GM10266 (cell line): ENCODE measurements around the gene MSX1.

Experiments used
- DNase-seq: peaks from one replicate; pipeline ENCODE4 v3.0.0; 2012; ENCODE audit errors: extremely low spot score
- TF ChIP-seq, protein P1 (sequence below): IDR thresholded peaks from 2 replicates; pipeline ENCODE4 v1.5.1; 2012; ENCODE audit warnings: mild to moderate bottlenecking, low read depth; ENCODE audit not compliant: control insufficient read depth, insufficient read depth; ENCODE audit errors: missing control alignments

Gene MSX1

DNA sequence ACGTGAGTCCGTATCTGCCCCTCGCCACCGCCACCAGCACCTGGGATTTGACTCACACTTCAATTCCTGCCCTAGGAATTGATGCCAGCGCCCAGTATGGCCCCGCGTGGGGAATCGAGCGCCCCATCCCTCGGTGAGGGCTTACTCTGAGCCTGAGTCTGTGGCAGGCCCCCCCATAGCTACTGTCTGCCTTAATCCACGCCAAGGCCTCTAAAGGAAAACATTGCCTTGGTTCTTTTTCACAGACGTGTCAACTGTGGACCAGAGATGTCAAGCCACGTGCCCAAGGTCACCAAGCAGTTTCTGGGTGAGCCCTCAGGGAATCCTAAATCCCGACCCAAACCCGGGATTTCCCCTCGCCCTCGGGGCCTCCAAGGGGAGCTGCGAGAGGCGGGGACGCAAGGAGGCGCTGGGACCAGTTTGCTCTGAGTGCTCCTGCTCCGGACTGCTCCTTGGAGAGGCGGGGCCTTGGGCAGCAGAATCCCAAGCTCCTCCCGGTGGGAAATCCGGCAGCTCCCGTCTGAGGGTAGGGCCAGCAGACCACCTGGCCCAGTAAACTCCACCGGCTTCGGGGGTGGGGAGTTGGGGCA lies 12.9 kb downstream of the MSX1 start:
- TF ChIP-seq, protein P1, sequence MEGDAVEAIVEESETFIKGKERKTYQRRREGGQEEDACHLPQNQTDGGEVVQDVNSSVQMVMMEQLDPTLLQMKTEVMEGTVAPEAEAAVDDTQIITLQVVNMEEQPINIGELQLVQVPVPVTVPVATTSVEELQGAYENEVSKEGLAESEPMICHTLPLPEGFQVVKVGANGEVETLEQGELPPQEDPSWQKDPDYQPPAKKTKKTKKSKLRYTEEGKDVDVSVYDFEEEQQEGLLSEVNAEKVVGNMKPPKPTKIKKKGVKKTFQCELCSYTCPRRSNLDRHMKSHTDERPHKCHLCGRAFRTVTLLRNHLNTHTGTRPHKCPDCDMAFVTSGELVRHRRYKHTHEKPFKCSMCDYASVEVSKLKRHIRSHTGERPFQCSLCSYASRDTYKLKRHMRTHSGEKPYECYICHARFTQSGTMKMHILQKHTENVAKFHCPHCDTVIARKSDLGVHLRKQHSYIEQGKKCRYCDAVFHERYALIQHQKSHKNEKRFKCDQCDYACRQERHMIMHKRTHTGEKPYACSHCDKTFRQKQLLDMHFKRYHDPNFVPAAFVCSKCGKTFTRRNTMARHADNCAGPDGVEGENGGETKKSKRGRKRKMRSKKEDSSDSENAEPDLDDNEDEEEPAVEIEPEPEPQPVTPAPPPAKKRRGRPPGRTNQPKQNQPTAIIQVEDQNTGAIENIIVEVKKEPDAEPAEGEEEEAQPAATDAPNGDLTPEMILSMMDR: no peak
- no peak for DNase-seq

DNA sequence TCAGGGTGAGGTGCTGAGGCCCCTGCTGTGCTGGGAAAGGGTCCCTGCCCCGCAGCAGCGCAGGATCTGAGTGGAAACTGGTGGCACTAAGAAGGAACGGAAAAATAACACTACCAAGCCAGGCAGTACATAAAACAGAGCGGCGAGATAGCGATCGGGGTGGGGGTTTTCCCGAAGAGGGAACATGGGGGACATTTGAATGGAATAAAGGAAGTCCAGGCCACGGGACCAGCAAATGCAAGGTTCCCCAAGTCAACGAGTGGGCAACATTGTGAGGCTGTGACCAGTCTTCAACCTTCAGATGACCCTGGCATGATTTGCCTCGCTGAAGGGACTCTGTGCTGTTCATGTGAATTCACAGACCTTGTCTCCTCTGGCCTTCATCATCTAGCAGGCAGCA lies 13.7 kb downstream of the MSX1 start:
- DNase-seq: no peak
- TF ChIP-seq, protein P1: no peak

DNA sequence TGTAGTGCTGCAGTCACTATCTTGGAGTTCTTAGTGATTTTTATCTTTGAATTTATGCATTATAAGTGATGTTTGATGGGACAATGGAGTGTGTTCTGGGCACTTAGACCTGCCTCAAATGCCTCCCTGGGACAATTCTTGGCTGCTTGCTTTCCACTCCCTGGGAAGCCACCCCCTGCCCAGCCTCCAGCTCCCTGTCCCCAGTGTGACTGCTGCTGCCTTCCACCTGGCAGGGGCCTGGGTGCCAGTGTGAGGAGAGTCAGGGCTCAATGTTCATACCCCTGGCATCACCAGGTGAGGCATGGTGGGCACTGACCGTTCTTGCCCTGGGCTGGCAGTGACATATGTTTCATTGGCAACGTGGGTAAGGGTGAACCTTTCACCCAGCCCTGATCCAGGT lies 14.8 kb downstream of the MSX1 start:
- DNase-seq: no peak

DNA sequence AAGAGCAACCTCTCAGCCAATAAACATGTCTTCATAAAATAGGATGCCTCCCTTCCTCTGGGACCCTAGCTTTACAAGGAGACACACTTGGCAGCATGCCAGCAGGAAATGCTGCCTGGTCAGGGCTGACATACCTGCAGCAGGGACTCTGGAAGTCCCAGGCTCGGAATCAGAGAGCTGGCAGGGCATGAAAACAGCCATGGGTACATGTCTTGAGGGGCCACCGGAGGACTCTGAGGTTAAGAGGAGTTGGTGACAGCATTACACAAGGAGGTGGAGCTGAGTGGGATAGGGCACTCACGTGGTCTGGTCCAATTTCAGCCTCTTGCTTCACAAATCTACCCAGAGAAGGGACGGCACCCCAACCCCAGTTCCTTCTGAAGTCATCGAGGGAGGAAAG lies 15.7 kb downstream of the MSX1 start:
- DNase-seq: no peak
- TF ChIP-seq, protein P1: no peak

More for the DNA sequence above, 14.8 kb downstream of the MSX1 start:
- TF ChIP-seq, protein P1: no peak

DNA sequence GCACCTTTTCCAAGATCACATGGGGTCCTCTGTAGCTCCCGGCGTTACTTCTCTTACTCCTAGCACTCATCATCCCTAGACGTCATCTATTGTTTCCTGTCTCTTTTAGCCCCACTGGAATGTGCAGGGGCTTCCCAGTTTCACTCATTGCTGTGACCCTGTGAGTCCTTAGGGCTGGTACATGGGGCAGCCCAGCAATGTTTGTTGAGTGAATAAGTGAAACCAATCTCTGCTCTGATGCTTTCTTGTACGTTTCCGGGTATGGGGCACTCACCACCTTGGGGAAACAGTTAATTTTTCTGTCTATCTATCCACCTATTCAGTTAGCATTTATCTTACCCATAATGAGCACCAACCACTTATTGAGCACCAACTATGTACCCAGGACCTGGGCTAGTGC lies 16.1 kb downstream of the MSX1 start:
- DNase-seq: no peak
- TF ChIP-seq, protein P1: no peak

DNA sequence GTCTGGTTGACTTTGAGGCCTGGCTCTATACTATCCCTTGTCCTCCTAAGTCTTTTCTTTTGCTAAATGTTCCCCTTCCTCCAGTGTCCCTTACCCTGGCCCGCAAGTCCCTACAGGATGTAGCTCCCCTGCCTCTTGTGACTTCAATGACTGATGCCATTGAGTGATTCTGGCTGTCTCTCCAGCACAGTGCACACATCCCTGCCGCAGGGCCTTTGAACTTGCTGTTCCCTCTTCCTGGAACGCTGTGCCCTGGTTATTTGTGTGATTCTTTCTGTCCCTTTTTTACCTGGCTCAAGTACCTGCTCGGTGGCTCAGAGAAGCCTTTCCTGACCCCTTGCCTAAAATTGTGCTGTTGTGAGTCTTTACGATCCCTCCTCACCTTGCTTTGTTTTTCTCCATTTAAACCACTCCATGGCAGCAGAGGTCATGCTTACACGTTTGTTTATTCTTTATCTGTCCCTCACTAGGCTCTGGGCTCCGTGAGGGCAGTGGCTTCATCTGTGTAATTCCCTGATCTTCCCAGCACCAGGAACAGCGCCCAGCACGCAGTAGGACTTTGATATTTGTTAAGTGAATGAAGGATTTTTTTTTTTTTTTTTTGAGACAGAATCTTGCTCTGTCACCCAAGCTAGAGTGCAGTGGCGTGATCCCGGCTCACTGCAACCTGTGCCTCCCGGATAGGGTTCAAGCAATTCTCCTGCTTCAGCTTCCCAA lies 17.6 kb downstream of the MSX1 start:
- DNase-seq: no peak
- TF ChIP-seq, protein P1: no peak

DNA sequence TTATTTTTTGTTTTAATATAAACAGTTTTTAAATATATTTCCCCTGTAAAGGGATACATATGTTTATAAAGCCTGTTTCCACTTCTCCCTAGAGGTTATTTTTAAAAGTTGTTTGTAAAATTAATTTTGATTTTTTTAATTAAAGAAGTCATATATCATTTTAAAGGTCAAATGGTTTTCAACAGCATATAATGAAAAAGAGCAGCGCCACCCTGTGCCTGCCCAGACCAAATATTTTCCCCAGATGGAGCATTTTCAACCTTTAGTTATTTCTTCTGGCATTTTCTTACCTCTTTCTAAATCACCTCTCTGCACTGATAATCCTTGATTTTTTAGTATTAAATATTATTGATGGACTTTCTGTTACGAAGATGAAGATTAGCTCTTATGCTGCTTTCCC lies 21.0 kb downstream of the MSX1 start:
- DNase-seq: no peak
- TF ChIP-seq, protein P1: peak; percentile 44
